Measurements from ENCODE around the gene TTC39C.

TTC39C gene

DNA sequence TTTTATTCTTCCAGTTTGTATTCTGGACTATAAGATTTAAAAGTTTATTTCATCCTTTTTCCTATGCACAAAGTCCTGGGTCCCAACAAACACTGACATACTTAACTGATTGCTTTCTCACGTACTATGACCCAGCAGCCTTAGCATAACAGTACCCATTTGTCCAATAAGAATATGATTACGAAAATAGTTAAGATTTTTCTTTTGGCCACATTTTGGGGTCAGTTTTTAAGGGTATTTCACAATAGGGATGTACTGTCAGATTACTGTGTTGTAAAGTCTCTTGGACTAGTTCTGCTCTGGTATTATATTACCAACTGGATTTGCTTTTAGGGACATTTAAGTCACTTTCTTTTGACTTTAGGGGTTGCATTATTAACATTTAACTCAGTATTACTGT, 46.1 kb downstream of the TTC39C start:
- Histone ChIP-seq H3K27ac (no peak overlapping the region), H3K4me3 (no peak overlapping the region)
- no peak for DNase-seq (ENCODE audit: low spot score)
- no peak for TF ChIP-seq CTCF (IDR thresholded peaks at IDR 0.05)

DNA sequence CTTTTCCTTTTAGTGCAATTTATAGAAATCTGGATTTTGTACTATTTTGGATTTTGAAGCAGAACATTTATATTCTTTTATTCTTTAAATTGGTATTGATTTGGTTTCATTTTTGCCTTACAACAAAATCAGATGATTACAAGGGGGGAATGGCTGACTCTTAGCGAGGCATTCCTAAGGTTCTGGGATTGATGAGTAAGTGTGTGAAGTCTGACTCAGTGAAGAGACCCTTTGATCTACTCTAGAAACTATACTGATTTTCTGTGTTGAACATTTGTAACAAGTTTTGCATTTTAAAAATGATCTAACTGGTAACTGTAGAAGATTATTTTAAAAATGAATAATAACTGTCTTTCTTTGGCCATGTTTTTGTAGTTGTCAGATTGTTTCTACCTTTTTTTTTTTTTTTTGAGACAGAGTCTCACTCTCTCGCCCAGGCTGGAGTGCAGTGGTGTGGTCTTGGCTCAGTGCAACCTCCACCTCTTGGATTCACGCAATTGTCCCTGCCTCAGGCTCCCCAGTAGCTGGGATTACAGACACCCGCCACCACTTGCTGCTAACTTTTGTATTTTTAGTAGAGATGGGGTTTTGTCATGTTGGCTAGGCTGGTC, 48.7 kb downstream of the TTC39C start:
- H3K27ac ChIP-seq: no peak overlapping the region
- no peak for DNase-seq (ENCODE audit: low spot score)
- H3K4me3 ChIP-seq: no peak overlapping the region
- TF ChIP-seq CTCF (IDR thresholded peaks at IDR 0.05): no peak

DNA sequence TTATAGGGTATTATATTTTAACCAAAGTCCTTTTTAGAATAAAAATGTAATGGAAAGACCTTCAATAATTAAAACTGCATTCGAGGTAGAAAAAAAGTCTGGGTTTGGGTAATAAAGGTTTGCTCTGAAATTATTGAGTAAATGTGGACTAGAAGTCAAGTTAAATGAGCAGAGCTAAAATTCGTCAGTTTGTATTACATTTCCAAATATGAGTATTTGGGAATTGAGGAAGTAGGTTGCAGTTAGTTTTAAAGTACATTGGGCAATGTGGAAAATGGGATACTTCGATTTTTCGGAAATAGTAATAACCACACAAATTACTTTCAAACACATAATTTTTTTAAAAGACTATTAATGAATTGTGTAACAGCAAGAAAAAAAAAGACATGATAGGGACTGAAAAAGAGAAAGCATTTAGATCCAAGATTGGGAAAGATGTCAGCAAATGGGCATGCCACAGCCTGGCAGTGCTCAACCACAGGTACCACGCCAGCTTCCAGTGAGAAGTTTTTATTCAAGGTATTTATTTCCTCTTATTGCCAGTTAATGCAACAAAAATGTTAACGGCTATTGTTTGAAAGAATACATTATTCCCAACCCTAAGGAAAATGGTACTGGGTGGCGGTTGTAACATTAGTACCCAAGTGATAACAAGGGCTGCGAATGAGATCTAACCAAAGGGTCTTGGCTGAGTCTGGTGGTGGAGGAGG, 50.0 kb downstream of the TTC39C start:
- TF ChIP-seq CTCF (IDR thresholded peaks at IDR 0.05): no peak
- Histone ChIP-seq H3K27ac (no peak overlapping the region), H3K4me3 (no peak overlapping the region)
- DNase-seq (ENCODE audit: low spot score): no peak

DNA sequence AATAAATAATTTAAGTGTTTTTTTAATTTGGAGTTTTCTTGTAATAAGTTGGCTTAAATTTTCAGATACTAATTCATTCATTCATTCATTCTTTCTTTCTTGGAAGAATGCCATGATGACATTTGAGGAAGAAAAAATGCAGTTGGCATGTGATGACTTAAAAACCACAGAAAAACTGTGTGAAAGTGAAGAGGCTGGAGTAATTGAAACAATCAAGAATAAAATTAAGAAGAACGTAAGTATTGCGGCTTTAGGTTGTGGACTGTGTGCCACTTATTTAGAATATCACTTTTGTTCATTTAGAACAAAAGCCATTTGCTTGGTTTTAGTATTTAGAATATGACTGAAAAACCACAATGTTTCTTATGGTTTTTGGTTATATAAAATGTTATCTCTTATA, 51.4 kb downstream of the TTC39C start:
- H3K27ac ChIP-seq: no peak overlapping the region
- H3K4me3 ChIP-seq: no peak overlapping the region
- no peak for DNase-seq (ENCODE audit: low spot score)
- TF ChIP-seq CTCF (IDR thresholded peaks at IDR 0.05): no peak

DNA sequence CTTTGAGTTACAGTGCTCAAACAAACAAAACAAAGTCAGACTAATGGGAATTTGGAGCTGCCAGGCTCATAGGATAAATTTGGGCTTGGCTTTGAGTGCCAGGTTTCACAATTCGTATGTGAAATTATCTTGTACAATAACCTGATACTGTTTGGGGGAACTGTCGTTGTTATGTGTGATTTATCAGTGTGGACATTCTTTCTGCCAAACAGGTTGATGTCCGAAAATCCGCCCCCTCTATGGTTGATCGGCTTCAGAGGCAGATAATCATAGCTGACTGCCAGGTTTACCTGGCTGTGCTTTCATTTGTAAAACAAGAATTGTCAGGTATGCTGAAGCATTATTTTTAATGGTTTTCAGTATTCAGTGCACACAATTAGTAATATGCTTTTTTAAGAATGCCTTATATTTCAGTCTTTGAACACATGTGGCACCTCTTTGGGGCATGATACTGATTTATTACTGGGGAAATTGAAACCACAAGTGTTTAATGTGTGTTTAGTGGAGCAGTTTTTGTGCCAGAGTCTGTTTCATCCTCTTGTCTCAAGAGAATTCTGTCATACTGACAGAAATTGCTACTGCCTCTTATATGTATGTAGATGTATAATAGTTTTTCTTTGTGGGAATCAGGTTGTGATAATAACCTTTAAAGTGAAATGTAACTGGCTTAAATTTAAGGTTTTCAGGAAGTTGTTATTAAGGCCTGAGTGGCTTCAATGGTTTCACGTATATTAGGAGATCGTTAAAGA, 54.6 kb downstream of the TTC39C start:
- H3K27ac ChIP-seq: no peak overlapping the region
- DNase-seq (ENCODE audit: low spot score): no peak

GRCh38 chr18:24071029-24071428, 56.5 kb downstream of the TTC39C start:
- TF ChIP-seq CTCF (IDR thresholded peaks at IDR 0.05): no peak
- Histone ChIP-seq H3K27ac (no peak overlapping the region), H3K4me3 (no peak overlapping the region)
- no peak for DNase-seq (ENCODE audit: low spot score)

More for the DNA sequence above, 54.6 kb downstream of the TTC39C start:
- TF ChIP-seq CTCF (IDR thresholded peaks at IDR 0.05): no peak
- H3K4me3 ChIP-seq: no peak overlapping the region
